ENCODE results near the gene RNF207.

DNA sequence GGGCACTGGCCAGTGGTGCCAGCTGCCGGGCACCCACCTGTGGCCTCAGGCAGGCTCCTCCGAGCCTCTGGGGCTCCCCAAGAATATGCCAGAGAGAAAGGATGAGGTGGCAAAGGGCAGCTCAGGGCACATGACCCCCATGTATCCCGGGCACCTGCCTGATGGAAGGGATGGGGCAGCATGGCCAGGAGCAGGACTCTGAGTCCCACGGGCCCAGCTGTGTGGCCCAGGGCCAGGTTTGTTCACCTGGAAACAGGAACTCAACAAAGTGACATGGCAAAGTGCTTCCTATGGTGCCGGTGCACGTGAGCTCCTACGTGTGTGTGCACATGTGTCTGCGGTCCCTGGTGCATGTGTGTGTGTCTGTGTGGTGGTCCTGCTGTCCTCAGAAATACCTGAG lies 64.5 kb downstream of the RNF207 start:
- TF ChIP-seq POLR2AphosphoS5 (IDR thresholded peaks at IDR 0.05) (no peak), POLR2A (IDR thresholded peaks at IDR 0.05) (no peak)
- TF ChIP-seq, protein P1, sequence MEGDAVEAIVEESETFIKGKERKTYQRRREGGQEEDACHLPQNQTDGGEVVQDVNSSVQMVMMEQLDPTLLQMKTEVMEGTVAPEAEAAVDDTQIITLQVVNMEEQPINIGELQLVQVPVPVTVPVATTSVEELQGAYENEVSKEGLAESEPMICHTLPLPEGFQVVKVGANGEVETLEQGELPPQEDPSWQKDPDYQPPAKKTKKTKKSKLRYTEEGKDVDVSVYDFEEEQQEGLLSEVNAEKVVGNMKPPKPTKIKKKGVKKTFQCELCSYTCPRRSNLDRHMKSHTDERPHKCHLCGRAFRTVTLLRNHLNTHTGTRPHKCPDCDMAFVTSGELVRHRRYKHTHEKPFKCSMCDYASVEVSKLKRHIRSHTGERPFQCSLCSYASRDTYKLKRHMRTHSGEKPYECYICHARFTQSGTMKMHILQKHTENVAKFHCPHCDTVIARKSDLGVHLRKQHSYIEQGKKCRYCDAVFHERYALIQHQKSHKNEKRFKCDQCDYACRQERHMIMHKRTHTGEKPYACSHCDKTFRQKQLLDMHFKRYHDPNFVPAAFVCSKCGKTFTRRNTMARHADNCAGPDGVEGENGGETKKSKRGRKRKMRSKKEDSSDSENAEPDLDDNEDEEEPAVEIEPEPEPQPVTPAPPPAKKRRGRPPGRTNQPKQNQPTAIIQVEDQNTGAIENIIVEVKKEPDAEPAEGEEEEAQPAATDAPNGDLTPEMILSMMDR (IDR thresholded peaks at IDR 0.05): no peak
